ENCODE data around the gene PITHD1. TPM values are rescaled to one million over a fixed set of nuclear protein-coding genes. Genes with fewer than 3 reads are reported as not detected.
"Not testable (repeated sequence)": the region's sequence is repeated elsewhere in the genome, so short reads cannot be mapped to it uniquely, and the experiment has no call there.

PITHD1 gene
- total RNA-seq, 1 experiment from 2014 or later: 48.9 TPM

DNA sequence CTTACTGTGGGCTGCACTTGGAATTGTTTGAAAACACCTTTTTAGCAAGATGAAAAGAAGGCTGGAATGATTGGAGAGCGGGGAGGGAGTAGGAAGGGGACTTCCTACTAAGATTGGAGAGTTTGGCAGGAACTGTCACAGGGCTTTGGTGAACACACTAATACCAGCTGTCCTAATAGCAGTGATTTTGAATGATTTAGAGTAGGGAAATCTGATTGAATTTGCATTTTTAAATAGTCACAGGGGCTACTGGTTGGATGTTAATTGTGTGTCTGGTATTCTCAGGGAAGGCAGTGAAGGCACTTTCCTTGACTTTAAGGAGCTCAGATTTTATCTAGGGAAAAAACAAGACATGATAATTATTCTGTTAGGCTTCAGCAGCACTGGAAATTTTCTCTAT is 49.5 kb downstream of the PITHD1 start:
- CTCF ChIA-PET: no interaction called here
- no peak for TF ChIP-seq TCF7L2 (IDR thresholded peaks at IDR 0.05; ENCODE audit: low read depth, low read length)
- no peak for TF ChIP-seq SIN3A (IDR thresholded peaks at IDR 0.05; ENCODE audit: borderline replicate concordance, insufficient read depth, low read depth, low read length)
- TF ChIP-seq, protein P1, sequence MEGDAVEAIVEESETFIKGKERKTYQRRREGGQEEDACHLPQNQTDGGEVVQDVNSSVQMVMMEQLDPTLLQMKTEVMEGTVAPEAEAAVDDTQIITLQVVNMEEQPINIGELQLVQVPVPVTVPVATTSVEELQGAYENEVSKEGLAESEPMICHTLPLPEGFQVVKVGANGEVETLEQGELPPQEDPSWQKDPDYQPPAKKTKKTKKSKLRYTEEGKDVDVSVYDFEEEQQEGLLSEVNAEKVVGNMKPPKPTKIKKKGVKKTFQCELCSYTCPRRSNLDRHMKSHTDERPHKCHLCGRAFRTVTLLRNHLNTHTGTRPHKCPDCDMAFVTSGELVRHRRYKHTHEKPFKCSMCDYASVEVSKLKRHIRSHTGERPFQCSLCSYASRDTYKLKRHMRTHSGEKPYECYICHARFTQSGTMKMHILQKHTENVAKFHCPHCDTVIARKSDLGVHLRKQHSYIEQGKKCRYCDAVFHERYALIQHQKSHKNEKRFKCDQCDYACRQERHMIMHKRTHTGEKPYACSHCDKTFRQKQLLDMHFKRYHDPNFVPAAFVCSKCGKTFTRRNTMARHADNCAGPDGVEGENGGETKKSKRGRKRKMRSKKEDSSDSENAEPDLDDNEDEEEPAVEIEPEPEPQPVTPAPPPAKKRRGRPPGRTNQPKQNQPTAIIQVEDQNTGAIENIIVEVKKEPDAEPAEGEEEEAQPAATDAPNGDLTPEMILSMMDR (IDR thresholded peaks at IDR 0.05): no peak
- TF ChIP-seq POLR2AphosphoS5 (IDR thresholded peaks at IDR 0.05; ENCODE audit: low read depth, low read length): no peak
- DNase-seq (ENCODE audit: low read depth, low spot score): no peak
- no peak for ATAC-seq
- in situ Hi-C loops (cut with HindIII; ENCODE audit: low pct_unique_long_range_greater_than_20kb, low sequenced_read_pairs) (no loop called here), intact Hi-C loops (cut with micrococcal nuclease; ENCODE audit: unreplicated experiment) (no loop called here)
- BruUV-seq (replicated peaks): no TSS peak
- H3K4me3 ChIP-seq (ENCODE audit: low read depth in 2 of 2, low read length in 2 of 2): no peak overlapping the region
- no peaks in the 10 kb centered on the region; the same call in 1 of the 2 replicates for H3K36me3 ChIP-seq (ENCODE audit: control insufficient read depth, insufficient read depth, low read length)
- no peaks in the 10 kb centered on the region for H3K27me3 ChIP-seq (ENCODE audit: control insufficient read depth, insufficient read depth, low read length)
- no peaks in the 10 kb centered on the region for H3K9me3 ChIP-seq (ENCODE audit: control insufficient read depth, insufficient read depth, low read depth, low read length)
- H3K27ac ChIP-seq (ENCODE audit: low read length): no peak overlapping the region
- H3K4me1 ChIP-seq (ENCODE audit: control insufficient read depth, insufficient read depth, low read length): 0 out of 2 replicates have a peak, but pooled peaks cover 5% of the 10 kb centered on the region
- POLR2A ChIA-PET: no interaction called here

DNA sequence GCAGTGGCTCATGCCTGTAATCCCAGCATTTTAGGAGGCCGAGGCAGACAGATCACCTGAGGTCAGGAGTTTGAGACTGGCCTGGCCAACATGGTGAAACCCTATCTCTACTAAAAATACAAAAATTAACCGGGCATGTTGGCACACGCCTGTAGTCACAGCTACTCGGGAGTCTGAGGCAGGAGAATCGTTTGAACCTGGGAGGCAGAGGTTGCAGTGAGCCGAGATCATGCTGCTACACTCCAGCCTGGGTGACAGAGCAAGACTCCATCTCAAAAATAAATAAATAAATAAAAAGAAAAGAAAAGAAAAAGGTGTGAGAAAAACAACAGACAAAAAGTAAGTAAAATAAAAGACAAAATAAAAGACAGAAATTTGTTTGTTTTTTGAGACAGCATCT is 55.9 kb downstream of the PITHD1 start:
- H3K4me3 ChIP-seq (ENCODE audit: low read depth in 2 of 2, low read length in 2 of 2); H3K27ac ChIP-seq (ENCODE audit: low read length); in situ Hi-C loops (cut with HindIII; ENCODE audit: low pct_unique_long_range_greater_than_20kb, low sequenced_read_pairs); H3K9me3 ChIP-seq (ENCODE audit: control insufficient read depth, insufficient read depth, low read depth, low read length); BruUV-seq (replicated peaks); intact Hi-C loops (cut with micrococcal nuclease; ENCODE audit: unreplicated experiment); H3K36me3 ChIP-seq (ENCODE audit: control insufficient read depth, insufficient read depth, low read length); DNase-seq (ENCODE audit: low read depth, low spot score); ATAC-seq; H3K4me1 ChIP-seq (ENCODE audit: control insufficient read depth, insufficient read depth, low read length); H3K27me3 ChIP-seq (ENCODE audit: control insufficient read depth, insufficient read depth, low read length): not testable (repeated sequence)
- CTCF ChIA-PET: interaction anchor here (0.6 kb wide), 1 partner anchor 277 kb away, joined by 3 read pairs; no protein-coding TSS in a partner anchor
- POLR2A ChIA-PET: interaction anchor here (0.6 kb wide), 1 partner anchor 218 kb away, joined by 3 read pairs; no protein-coding TSS in a partner anchor

DNA sequence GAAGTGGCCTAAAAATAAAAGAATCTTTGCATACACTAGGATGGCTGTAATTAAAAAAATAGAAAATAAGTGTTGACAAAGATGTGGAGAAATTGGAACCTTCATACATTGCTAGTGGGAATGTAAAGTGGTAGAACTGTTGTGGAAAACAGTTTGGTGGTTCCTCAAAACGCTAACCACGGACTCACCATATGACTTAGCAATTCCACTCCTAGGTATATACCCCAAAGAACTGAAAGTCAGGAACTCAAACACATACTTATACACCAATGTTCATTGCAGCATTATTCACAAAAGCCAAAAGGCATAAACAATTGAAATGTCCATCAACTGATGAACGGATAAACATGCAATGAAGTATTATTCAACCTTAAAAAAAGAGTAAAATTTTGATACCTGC is 57.8 kb downstream of the PITHD1 start:
- no peak for TF ChIP-seq TCF7L2 (IDR thresholded peaks at IDR 0.05; ENCODE audit: low read depth, low read length)
- TF ChIP-seq, protein P2, sequence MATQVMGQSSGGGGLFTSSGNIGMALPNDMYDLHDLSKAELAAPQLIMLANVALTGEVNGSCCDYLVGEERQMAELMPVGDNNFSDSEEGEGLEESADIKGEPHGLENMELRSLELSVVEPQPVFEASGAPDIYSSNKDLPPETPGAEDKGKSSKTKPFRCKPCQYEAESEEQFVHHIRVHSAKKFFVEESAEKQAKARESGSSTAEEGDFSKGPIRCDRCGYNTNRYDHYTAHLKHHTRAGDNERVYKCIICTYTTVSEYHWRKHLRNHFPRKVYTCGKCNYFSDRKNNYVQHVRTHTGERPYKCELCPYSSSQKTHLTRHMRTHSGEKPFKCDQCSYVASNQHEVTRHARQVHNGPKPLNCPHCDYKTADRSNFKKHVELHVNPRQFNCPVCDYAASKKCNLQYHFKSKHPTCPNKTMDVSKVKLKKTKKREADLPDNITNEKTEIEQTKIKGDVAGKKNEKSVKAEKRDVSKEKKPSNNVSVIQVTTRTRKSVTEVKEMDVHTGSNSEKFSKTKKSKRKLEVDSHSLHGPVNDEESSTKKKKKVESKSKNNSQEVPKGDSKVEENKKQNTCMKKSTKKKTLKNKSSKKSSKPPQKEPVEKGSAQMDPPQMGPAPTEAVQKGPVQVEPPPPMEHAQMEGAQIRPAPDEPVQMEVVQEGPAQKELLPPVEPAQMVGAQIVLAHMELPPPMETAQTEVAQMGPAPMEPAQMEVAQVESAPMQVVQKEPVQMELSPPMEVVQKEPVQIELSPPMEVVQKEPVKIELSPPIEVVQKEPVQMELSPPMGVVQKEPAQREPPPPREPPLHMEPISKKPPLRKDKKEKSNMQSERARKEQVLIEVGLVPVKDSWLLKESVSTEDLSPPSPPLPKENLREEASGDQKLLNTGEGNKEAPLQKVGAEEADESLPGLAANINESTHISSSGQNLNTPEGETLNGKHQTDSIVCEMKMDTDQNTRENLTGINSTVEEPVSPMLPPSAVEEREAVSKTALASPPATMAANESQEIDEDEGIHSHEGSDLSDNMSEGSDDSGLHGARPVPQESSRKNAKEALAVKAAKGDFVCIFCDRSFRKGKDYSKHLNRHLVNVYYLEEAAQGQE (IDR thresholded peaks at IDR 0.05; ENCODE audit: insufficient read depth in 1 of 2, low read depth in 2 of 2, low read length in 1 of 2): no peak
- TF ChIP-seq, protein P1 (IDR thresholded peaks at IDR 0.05): no peak
- no peak for TF ChIP-seq SIN3A (IDR thresholded peaks at IDR 0.05; ENCODE audit: borderline replicate concordance, insufficient read depth, low read depth, low read length)
- TF ChIP-seq POLR2AphosphoS5 (IDR thresholded peaks at IDR 0.05; ENCODE audit: low read depth, low read length): no peak
- H3K9me3 ChIP-seq (ENCODE audit: control insufficient read depth, insufficient read depth, low read depth, low read length): no peaks in the 10 kb centered on the region
- ChIA-PET POLR2A (no interaction called here), CTCF (no interaction called here)
- H3K4me1 ChIP-seq (ENCODE audit: control insufficient read depth, insufficient read depth, low read length): 0 out of 2 replicates have a peak, but pooled peaks cover 3% of the 10 kb centered on the region
- intact Hi-C loops (cut with micrococcal nuclease; ENCODE audit: unreplicated experiment): no loop called here
- no peak overlapping the region for H3K27ac ChIP-seq (ENCODE audit: low read length)
- H3K4me3 ChIP-seq (ENCODE audit: low read depth in 2 of 2, low read length in 2 of 2): no peak overlapping the region
- H3K36me3 ChIP-seq (ENCODE audit: control insufficient read depth, insufficient read depth, low read length): no peaks in the 10 kb centered on the region
- ATAC-seq (no peak), DNase-seq (ENCODE audit: low read depth, low spot score) (no peak)
- no peaks in the 10 kb centered on the region for H3K27me3 ChIP-seq (ENCODE audit: control insufficient read depth, insufficient read depth, low read length)
- in situ Hi-C loops (cut with HindIII; ENCODE audit: low pct_unique_long_range_greater_than_20kb, low sequenced_read_pairs): no loop called here
- no TSS peak for BruUV-seq (replicated peaks)
